Right atrium auricular region (tissue), 2 donors: Measurements from ENCODE around the gene ZSWIM5. TPM values are rescaled to one million over a fixed set of nuclear protein-coding genes. Genes with fewer than 3 reads are reported as not detected.
"Not testable (repeated sequence)": the region's sequence is repeated elsewhere in the genome, so short reads cannot be mapped to it uniquely, and the experiment has no call there.

Experiments
- DNase-seq: peaks from one replicate; pipeline ENCODE4 v3.0.0-alpha.2; 2019; ENCODE audit warnings: low spot score
- H3K27ac ChIP-seq, 2 donors: fragments of 200-600 bp; sonication (generic); 1 replicate in 1 of 2; 2 replicates in 1 of 2; pipeline ENCODE4 v1.5.1; 2016 to 2019
- H3K27me3 ChIP-seq, 2 donors: fragments of 200-600 bp; sonication (generic); one replicate each; pipeline versions ENCODE4 v1.5.1 to v1.6.0; 2017 to 2019
- H3K36me3 ChIP-seq: fragments of 200-600 bp; sonication (generic); one replicate; pipeline ENCODE4 v1.5.1; 2016
- H3K4me1 ChIP-seq, 2 donors: fragments of 200-600 bp; sonication (generic); one replicate each; pipeline versions ENCODE4 v1.5.1 to v1.6.0; 2017 to 2019
- H3K4me3 ChIP-seq, 2 donors: fragments of 200-600 bp; sonication (generic); 1 replicate in 1 of 2; 2 replicates in 1 of 2; pipeline ENCODE4 v1.5.1; 2017 to 2019; ENCODE audit warnings: mild to moderate bottlenecking in 1 of 2, moderate library complexity in 1 of 2
- H3K9me3 ChIP-seq, 2 donors: fragments of 200-600 bp; sonication (generic); one replicate each; pipeline ENCODE4 v1.5.1; 2019
- CTCF ChIP-seq, 2 donors: fragments of 200-600 bp; sonication (generic); IDR thresholded peaks; one replicate each; pipeline ENCODE4 v1.5.1; 2019; ENCODE audit warnings: antibody characterized with exemption in 2 of 2
- total RNA-seq, 2 donors: library from RNA; depleted of rRNA; stranded (reverse); fragments of >200 nt; gene quantifications; one replicate each; pipeline ENCODE4 v1.1.0, GENCODE V29; 2016

ZSWIM5 gene
- total RNA-seq, 2 donors from 2014 or later, result 1.2 to 1.7 TPM

GRCh38 chr1:45097944-45098343 is 108.5 kb downstream of the ZSWIM5 start:
- no peak for DNase-seq
- H3K27me3 ChIP-seq, result no peaks in the 10 kb centered on the region
- no peaks in the 10 kb centered on the region for H3K9me3 ChIP-seq
- TF ChIP-seq CTCF (IDR thresholded peaks at IDR 0.05), result no peak
- no peaks in the 10 kb centered on the region for H3K4me1 ChIP-seq
- no peak overlapping the region for H3K27ac ChIP-seq
- no peak overlapping the region for H3K4me3 ChIP-seq
- H3K36me3 ChIP-seq, result no peaks in the 10 kb centered on the region

GRCh38 chr1:45097079-45097478 is 109.3 kb downstream of the ZSWIM5 start:
- H3K27me3 ChIP-seq, result no peaks in the 10 kb centered on the region
- no peak overlapping the region for H3K4me3 ChIP-seq
- no peaks in the 10 kb centered on the region for H3K36me3 ChIP-seq
- H3K27ac ChIP-seq, result no peak overlapping the region
- no peaks in the 10 kb centered on the region for H3K9me3 ChIP-seq
- TF ChIP-seq CTCF (IDR thresholded peaks at IDR 0.05), result no peak
- DNase-seq, result no peak
- H3K4me1 ChIP-seq, result no peaks in the 10 kb centered on the region

DNA sequence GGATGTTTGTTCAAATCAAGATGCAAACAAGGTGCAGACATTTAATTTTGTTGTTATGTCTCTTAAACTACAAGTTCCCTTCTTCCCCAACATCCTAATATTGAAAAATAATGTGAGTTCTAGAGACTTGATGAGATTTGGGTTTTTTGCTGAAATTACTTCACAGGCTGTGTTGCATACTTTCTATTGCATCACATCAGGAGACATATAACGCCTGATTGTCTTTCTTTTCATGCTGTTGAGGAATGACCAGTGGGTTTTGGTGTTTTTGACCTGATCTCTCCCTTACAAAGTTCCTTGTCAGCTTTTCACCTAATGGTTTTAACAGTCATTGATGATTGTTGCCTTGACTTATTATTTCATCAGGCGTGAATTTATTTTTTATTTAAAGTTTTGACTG is 111.0 kb downstream of the ZSWIM5 start:
- Histone ChIP-seq H3K27ac (no peak overlapping the region), H3K9me3 (no peaks in the 10 kb centered on the region), H3K4me3 (no peak overlapping the region), H3K4me1 (no peaks in the 10 kb centered on the region), H3K27me3 (no peaks in the 10 kb centered on the region), H3K36me3 (no peaks in the 10 kb centered on the region)
- no peak for DNase-seq
- no peak for TF ChIP-seq CTCF (IDR thresholded peaks at IDR 0.05)

GRCh38 chr1:45094371-45094770 is 112.0 kb downstream of the ZSWIM5 start:
- H3K4me1 ChIP-seq, H3K36me3 ChIP-seq, H3K27me3 ChIP-seq, DNase-seq, H3K9me3 ChIP-seq, H3K4me3 ChIP-seq, H3K27ac ChIP-seq: not testable (repeated sequence)

GRCh38 chr1:45093334-45093733 is 113.1 kb downstream of the ZSWIM5 start:
- no peaks in the 10 kb centered on the region for H3K27me3 ChIP-seq
- no peaks in the 10 kb centered on the region for H3K9me3 ChIP-seq
- no peaks in the 10 kb centered on the region for H3K4me1 ChIP-seq
- no peaks in the 10 kb centered on the region for H3K36me3 ChIP-seq
- DNase-seq, result no peak
- TF ChIP-seq CTCF (IDR thresholded peaks at IDR 0.05), result no peak
- no peak overlapping the region for H3K27ac ChIP-seq
- H3K4me3 ChIP-seq, result no peak overlapping the region

DNA sequence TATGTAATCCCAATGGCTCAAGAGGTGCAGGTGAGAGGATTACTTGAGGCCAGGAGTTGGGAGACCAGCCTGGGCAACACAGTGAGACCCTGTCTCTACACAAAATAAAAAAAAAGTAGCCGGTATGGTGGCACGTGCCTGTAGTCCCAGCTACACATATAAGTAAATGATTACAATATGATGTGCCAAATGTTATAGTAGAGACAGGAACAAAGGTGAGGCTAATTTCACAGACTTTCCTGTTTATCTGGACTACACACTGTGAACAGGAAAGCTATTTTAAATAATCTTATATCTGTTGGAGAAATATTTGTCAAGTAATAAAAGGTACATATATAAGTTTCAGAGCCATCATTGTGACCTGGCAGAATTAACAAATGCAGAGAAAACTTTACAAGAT is 116.7 kb downstream of the ZSWIM5 start:
- Histone ChIP-seq H3K36me3 (no peaks in the 10 kb centered on the region), H3K27ac (no peak overlapping the region), H3K27me3 (no peaks in the 10 kb centered on the region), H3K9me3 (no peaks in the 10 kb centered on the region), H3K4me1 (no peaks in the 10 kb centered on the region), H3K4me3 (no peak overlapping the region)
- no peak for DNase-seq
- no peak for TF ChIP-seq CTCF (IDR thresholded peaks at IDR 0.05)
